Measurements from ENCODE around the gene CCDC3. TPM values are rescaled to one million over a fixed set of nuclear protein-coding genes. Genes with fewer than 3 reads are reported as not detected.
A peak's percentile ranks its signal among the peaks of the same experiment; 100 is the strongest.

CCDC3 gene
- total and polyA plus RNA-seq, 2 of the 8 experiments (the other 6 are each of a cell fraction or from before 2014, with no cell fraction given) = 3.4 to 3.7 TPM

- Histone ChIP-seq H3K23me2 (ENCODE audit: low read depth, low read length) (no peaks in the 10 kb centered on the region), H4K5ac (ENCODE audit: insufficient read length, low read depth, low read length) (no peak overlapping the region), H3K4me2 (ENCODE audit: insufficient read depth in 1 of 2, low read depth in 2 of 2, low read length in 2 of 2) (no peak overlapping the region), H2AK5ac (ENCODE audit: low read depth, low read length) (no peak overlapping the region), H3K27ac (ENCODE audit: low read depth, low read length) (no peak overlapping the region), H4K8ac (ENCODE audit: extremely low read depth, insufficient read depth, low read length) (no peak overlapping the region), H3K56ac (replicated peaks; ENCODE audit: insufficient read length, low read depth, low read length) (no peak overlapping the region), H2BK20ac (ENCODE audit: low read length) (no peak overlapping the region), H3K36me3 (ENCODE audit: control insufficient read depth in 2 of 4, insufficient read depth in 4 of 4, low read length in 3 of 4) (no peaks in the 10 kb centered on the region), H2BK12ac (ENCODE audit: low read depth, low read length) (no peak overlapping the region), H2BK120ac (replicated peaks; ENCODE audit: low read depth, low read length) (no peak overlapping the region), H3K4me1 (replicated peaks in 1 of 4; ENCODE audit: control insufficient read depth in 3 of 4, insufficient read depth in 4 of 4, low read length in 3 of 4) (no peaks in the 10 kb centered on the region), H2AFZ (ENCODE audit: low read length) (no peak overlapping the region), H3K23ac (ENCODE audit: insufficient read length) (no peak overlapping the region), H4K20me1 (replicated peaks in 1 of 2; ENCODE audit: control insufficient read depth in 1 of 2, insufficient read depth in 2 of 2, low read length in 2 of 2) (no peaks in the 10 kb centered on the region), H3K4me3 (ENCODE audit: extremely low read depth in 1 of 4, insufficient read depth in 2 of 4, low read depth in 3 of 4, low read length in 4 of 4) (no peak overlapping the region), H3K9ac (replicated peaks in 1 of 4; ENCODE audit: extremely low read depth in 1 of 4, low read depth in 3 of 4, low read length in 3 of 4) (no peak overlapping the region), H3K9me3 (ENCODE audit: insufficient read depth in 2 of 2, low read depth in 1 of 2, low read length in 1 of 2) (0 out of 4 replicates have a peak, but pooled peaks cover 0 to 2% of the 10 kb centered on the region in 2 experiments), H3K4ac (replicated peaks; ENCODE audit: insufficient read length, low read depth, low read length) (no peak overlapping the region), H3K79me1 (ENCODE audit: low read depth, low read length) (no peaks in the 10 kb centered on the region), H3K18ac (ENCODE audit: extremely low read depth, low read length) (no peak overlapping the region), H4K91ac (replicated peaks; ENCODE audit: insufficient read length, low read length) (no peak overlapping the region), H3K14ac (ENCODE audit: insufficient read length) (no peak overlapping the region), H3K79me2 (ENCODE audit: control insufficient read depth in 1 of 2, insufficient read depth in 2 of 2, low read length in 2 of 2) (no peaks in the 10 kb centered on the region), H3K27me3 (replicated peaks in 1 of 4; ENCODE audit: control insufficient read depth in 3 of 4, extremely low read depth in 1 of 4, insufficient read depth in 3 of 4, low read length in 3 of 4) (no peaks in the 10 kb centered on the region), H2BK15ac (ENCODE audit: low read length) (no peak overlapping the region), H2BK5ac (ENCODE audit: low read depth, low read length) (no peak overlapping the region)
- POLR2A ChIA-PET (ENCODE audit: partially characterized antibody) = no interaction called here
- 96% methylated on average over 5 of the region's 5 CpGs; no CpG with 5 or more reads in 1 of the 2 experiments for WGBS, 2 experiments (ENCODE audit: extremely low coverage in 1 of 2, insufficient coverage in 1 of 2, insufficient read length in 1 of 2, insufficient replicate concordance in 2 of 2, low coverage in 1 of 2, low lambda C conversion rate in 2 of 2, missing lambda C conversion rate in 1 of 2)
- FAIRE-seq (no peak), DNase-seq (ENCODE audit: low read depth in 1 of 2, low spot score in 2 of 2) (peak in 1 of 2 experiments; percentile 23)
- CTCF ChIA-PET (ENCODE audit: partially characterized antibody) = no interaction called here
- TF ChIP-seq TCF12 (IDR thresholded peaks at IDR 0.05; ENCODE audit: low read depth, low read length) = no peak
- TF ChIP-seq SP2 (IDR thresholded peaks at IDR 0.05; ENCODE audit: low read length) = no peak
- no peak for TF ChIP-seq JUND (IDR thresholded peaks at IDR 0.05; ENCODE audit: low read length)
- no peak for TF ChIP-seq GABPA (IDR thresholded peaks at IDR 0.05; ENCODE audit: borderline replicate concordance, insufficient read depth, low read length)
- TF ChIP-seq KDM5A (IDR thresholded peaks at IDR 0.05; ENCODE audit: low read length) = no peak
- no peak for TF ChIP-seq CREB1 (IDR thresholded peaks at IDR 0.05)
- TF ChIP-seq CBX5 (IDR thresholded peaks at IDR 0.05; ENCODE audit: low read depth, low read length) = no peak
- no peak for TF ChIP-seq PHF8 (conservative IDR thresholded peaks at IDR 0.05; ENCODE audit: low read depth, low read length)
- no peak for TF ChIP-seq CHD2 (IDR thresholded peaks at IDR 0.05; ENCODE audit: low read length)
- no peak for TF ChIP-seq KDM1A (IDR thresholded peaks at IDR 0.05; ENCODE audit: borderline replicate concordance, low read length)
- TF ChIP-seq ZNF274 (IDR thresholded peaks at IDR 0.05; ENCODE audit: borderline replicate concordance, extremely low read depth, low read length) = no peak
- TF ChIP-seq CHD1 (IDR thresholded peaks at IDR 0.05; ENCODE audit: low read depth, low read length) = no peak
- no peak for TF ChIP-seq RXRA (IDR thresholded peaks at IDR 0.05; ENCODE audit: insufficient read depth, low read depth, low read length)
- TF ChIP-seq SP1 (IDR thresholded peaks at IDR 0.05; ENCODE audit: low read depth, low read length) = no peak
- TF ChIP-seq NANOG (IDR thresholded peaks at IDR 0.05; ENCODE audit: insufficient read depth, low read depth, low read length, poor library complexity, severe bottlenecking) = no peak
- TF ChIP-seq HDAC2 (IDR thresholded peaks at IDR 0.05; ENCODE audit: borderline replicate concordance in 1 of 2, low read depth in 2 of 2, low read length in 2 of 2) = no peak
These were observed 76.6 kb downstream of the CCDC3 start for GRCh38 chr10:12924911-12925310.

Measured in H1 (cell line).